ENCODE data around the gene SNF8.

Gene SNF8, protein sequence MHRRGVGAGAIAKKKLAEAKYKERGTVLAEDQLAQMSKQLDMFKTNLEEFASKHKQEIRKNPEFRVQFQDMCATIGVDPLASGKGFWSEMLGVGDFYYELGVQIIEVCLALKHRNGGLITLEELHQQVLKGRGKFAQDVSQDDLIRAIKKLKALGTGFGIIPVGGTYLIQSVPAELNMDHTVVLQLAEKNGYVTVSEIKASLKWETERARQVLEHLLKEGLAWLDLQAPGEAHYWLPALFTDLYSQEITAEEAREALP

DNA sequence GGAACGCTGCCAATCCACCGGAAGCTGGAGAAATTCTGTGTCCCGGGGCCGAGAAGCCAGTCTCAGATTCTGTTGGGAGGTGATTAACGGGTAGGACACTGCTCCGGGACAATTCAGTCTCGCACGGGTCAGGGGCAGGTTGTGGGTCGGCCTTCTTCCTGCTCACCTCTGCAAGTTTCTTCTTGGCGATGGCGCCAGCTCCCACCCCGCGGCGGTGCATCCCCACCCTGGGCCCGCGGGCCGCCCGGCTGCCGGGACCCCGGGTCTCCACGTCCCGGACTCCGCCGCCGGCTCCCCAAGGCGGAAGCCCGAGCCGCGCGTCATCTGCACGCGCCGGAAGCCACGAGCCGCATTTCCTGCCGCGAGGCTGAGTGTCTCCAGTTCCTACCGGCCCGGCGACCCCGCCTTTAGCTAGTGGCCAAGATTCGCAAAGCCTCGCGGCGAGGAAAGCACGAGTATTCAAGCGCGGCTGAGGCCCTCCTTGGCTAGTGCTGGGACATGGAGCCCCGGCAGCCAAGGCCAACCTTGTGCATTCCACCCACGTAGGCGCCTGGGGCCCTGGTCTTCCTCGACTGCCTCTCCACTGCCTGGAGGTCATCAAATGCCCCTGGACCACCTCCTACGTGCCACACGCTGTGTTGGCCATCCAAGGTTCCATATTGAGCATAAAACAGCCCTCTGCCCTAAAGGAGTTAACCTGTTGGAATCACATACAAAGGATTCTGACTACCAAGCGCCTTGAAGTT, at the start of gene SNF8:
TSS of gene SNF8 (minus strand) at position 328 of the 746 bp plus-strand sequence. CDS start at position 220, 108 bp downstream.
- H3K4me3 ChIP-seq (ENCODE audit: low read depth, low read length), result peak within 1 kb of the TSS; percentile 95
- in situ Hi-C loops (cut with HindIII; ENCODE audit: low sequenced_read_pairs), result no loop called here
- TF ChIP-seq, protein P1, sequence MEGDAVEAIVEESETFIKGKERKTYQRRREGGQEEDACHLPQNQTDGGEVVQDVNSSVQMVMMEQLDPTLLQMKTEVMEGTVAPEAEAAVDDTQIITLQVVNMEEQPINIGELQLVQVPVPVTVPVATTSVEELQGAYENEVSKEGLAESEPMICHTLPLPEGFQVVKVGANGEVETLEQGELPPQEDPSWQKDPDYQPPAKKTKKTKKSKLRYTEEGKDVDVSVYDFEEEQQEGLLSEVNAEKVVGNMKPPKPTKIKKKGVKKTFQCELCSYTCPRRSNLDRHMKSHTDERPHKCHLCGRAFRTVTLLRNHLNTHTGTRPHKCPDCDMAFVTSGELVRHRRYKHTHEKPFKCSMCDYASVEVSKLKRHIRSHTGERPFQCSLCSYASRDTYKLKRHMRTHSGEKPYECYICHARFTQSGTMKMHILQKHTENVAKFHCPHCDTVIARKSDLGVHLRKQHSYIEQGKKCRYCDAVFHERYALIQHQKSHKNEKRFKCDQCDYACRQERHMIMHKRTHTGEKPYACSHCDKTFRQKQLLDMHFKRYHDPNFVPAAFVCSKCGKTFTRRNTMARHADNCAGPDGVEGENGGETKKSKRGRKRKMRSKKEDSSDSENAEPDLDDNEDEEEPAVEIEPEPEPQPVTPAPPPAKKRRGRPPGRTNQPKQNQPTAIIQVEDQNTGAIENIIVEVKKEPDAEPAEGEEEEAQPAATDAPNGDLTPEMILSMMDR (IDR thresholded peaks at IDR 0.05; ENCODE audit: low read depth, low read length, missing control alignments), result no peak
- peak; percentile 74 for DNase-seq (ENCODE audit: low read depth)

DNA sequence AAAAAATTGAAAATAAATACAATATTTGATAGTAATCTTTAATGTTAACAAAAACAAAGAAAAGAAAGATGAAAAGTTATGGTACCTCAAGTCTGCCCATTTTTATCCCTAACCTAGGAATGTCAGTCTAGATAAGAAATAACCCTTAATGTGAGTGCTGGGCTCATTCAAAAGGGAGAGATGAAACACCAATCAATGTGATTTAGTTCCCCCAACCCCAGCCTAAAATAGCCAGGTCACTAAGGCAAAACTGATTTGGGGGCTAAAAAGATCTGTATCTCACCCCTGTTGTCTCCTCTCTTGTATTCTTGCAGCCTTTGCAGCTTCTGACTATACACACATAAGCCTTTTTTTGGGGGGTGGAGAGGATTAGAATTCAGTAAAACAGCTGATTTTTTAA, 49.3 kb upstream of the SNF8 start:
- DNase-seq (ENCODE audit: low read depth), result no peak
- TF ChIP-seq, protein P1 (IDR thresholded peaks at IDR 0.05; ENCODE audit: low read depth, low read length, missing control alignments), result no peak
- H3K4me3 ChIP-seq (ENCODE audit: low read depth, low read length), result no peak overlapping the region
- in situ Hi-C loops (cut with HindIII; ENCODE audit: low sequenced_read_pairs), result no loop called here

DNA sequence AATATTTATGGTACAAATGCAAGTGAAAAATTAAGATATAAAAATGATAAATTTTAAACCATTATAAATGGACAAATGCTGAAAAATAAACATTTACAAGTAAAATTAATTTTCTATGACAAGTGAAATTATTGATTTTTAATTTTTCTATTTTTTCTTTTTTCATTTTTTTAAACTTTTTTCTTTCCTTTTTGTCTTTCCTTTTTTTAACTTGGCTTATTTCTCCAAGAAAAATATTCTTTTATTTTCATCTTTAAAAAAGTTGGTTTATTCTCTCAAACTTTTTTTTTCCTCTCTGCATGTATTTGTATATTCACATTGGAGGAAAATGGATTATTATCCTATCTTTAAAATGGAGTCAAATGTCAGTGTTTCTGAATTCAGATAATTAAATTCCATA, 48.7 kb upstream of the SNF8 start:
- H3K4me3 ChIP-seq (ENCODE audit: low read depth, low read length), result no peak overlapping the region
- in situ Hi-C loops (cut with HindIII; ENCODE audit: low sequenced_read_pairs), result no loop called here
- TF ChIP-seq, protein P1 (IDR thresholded peaks at IDR 0.05; ENCODE audit: low read depth, low read length, missing control alignments), result no peak
- DNase-seq (ENCODE audit: low read depth), result no peak

DNA sequence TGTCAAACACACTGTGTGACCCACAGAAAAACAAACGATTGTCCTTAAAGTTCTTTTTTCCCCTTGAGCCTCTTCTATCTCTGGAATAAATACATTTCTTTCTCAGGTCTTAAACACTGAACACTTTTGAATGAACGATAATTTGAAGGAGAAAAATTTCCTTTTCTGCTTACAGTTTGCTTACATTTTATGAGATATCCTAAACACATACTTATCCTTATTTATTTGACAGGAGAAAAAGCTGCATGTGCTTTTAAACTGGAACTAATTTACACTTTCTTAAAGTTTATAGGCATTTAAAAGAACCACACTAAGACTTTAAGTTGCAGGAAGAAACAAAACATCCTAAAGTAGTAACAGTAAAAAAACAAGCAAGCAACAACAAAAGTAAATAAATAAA, 47.8 kb upstream of the SNF8 start:
- in situ Hi-C loops (cut with HindIII; ENCODE audit: low sequenced_read_pairs), result no loop called here
- H3K4me3 ChIP-seq (ENCODE audit: low read depth, low read length), result no peak overlapping the region
- TF ChIP-seq, protein P1 (IDR thresholded peaks at IDR 0.05; ENCODE audit: low read depth, low read length, missing control alignments), result no peak
- DNase-seq (ENCODE audit: low read depth), result no peak

DNA sequence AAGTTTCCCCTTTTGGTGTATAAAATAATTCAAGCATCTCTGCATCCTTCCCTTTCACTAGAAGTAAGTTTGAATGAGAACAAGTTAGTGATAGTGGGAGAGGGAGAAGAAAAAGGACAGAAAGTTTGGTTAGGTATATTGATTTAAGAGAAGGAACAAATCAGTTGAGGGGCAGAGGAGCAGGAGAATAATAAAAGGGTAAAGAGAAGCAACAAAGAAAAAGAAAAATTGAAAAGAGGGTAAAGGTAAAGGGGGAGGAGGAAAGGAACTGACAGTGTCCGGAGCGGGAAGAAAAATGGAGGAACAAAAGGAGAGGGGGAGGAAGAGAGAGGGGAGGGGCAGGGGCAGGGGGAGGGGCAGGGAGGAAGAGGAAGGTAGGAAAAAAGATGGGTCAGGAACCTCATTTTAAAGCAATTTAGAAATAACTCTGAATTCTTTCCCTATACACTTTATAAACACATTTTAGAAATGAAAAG, 46.3 kb upstream of the SNF8 start:
- TF ChIP-seq, protein P1 (IDR thresholded peaks at IDR 0.05; ENCODE audit: low read depth, low read length, missing control alignments), result no peak
- in situ Hi-C loops (cut with HindIII; ENCODE audit: low sequenced_read_pairs), result no loop called here
- DNase-seq (ENCODE audit: low read depth), result no peak
- no peak overlapping the region for H3K4me3 ChIP-seq (ENCODE audit: low read depth, low read length)

DNA sequence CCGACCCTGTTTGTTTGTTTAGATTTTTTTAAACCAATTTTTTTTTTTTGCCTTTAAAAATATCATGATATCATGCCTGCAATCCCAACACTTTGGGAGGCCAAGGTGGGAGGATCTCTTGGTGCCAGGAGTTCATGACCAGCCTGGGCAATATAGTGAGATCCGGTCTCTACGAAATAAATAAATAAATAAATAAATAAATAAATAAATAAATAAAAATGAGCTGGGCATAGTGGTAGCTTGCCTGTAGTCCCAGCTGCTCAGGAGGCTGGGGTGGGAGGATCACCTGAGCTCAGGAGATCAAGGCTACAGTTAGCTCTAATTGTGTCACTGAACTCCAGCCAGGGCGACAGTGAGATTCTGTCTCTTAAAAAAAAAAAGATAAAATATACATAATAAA, 44.5 kb upstream of the SNF8 start:
- H3K4me3 ChIP-seq (ENCODE audit: low read depth, low read length), result no peak overlapping the region
- no peak for DNase-seq (ENCODE audit: low read depth)
- TF ChIP-seq, protein P1 (IDR thresholded peaks at IDR 0.05; ENCODE audit: low read depth, low read length, missing control alignments), result no peak
- in situ Hi-C loops (cut with HindIII; ENCODE audit: low sequenced_read_pairs), result no loop called here
